ENCODE measurements around the gene RDH16.

GRCh38 chr12:56995201-56995929 lies 38.0 kb upstream of the RDH16 start:
- TF ChIP-seq CTCF (IDR thresholded peaks at IDR 0.05) (no peak), POLR2A (IDR thresholded peaks at IDR 0.05) (no peak)

Data from esophagus squamous epithelium (tissue), 4 donors.